Inferior parietal cortex (tissue), 1 donor: ENCODE data around the gene FAM47C.
"Not testable (repeated sequence)": the region's sequence is repeated elsewhere in the genome, so short reads cannot be mapped to it uniquely, and the experiment has no call there.

Experiments used
- DNase-seq: peaks from one replicate; pipeline ENCODE4 v3.0.0-alpha.2; 2016; ENCODE audit errors: extremely low spot score

The FAM47C gene

DNA sequence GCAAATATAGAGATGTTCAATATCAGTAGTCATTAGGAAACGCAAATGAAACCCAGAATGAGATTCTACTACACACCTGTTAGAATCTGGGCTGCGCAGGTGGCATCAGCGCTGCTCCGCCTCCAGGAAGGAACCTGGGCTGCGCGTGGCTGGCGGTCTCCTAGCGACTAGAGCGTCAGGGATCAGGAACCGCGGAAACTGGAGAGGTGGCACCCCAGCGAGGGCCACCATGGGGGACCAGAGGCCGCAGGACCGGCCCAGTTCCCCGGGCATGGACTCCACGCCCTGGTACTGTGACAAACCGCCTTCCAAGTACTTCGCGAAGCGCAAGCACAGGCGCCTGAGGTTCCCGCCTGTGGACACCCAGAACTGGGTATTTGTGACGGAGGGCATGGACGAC, at the start of gene FAM47C:
Gene FAM47C, plus strand, starts transcription at position 185 of the 400 bp plus-strand sequence. Its CDS starts 45 bp downstream, at position 230.
- not testable (repeated sequence) for DNase-seq

DNA sequence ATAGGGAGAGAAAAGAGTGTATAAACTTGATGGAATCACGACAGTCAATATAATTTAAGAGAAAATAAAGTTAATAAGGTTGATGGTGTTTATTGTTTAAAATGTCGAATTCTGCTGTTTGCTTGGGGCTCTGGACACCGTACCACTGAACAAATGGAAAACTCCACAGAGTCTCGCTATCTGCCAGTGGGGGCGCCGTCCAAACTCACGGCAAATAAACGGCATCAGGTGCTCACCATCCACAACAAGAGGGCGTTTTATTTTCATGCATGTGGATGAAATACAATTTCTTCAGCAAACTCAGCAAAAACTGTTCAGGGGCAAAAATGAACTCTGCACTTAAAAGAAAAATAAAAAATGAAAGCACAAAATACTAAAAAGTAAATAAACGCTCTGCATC, 46.6 kb upstream of the FAM47C start:
- no peak for DNase-seq

DNA sequence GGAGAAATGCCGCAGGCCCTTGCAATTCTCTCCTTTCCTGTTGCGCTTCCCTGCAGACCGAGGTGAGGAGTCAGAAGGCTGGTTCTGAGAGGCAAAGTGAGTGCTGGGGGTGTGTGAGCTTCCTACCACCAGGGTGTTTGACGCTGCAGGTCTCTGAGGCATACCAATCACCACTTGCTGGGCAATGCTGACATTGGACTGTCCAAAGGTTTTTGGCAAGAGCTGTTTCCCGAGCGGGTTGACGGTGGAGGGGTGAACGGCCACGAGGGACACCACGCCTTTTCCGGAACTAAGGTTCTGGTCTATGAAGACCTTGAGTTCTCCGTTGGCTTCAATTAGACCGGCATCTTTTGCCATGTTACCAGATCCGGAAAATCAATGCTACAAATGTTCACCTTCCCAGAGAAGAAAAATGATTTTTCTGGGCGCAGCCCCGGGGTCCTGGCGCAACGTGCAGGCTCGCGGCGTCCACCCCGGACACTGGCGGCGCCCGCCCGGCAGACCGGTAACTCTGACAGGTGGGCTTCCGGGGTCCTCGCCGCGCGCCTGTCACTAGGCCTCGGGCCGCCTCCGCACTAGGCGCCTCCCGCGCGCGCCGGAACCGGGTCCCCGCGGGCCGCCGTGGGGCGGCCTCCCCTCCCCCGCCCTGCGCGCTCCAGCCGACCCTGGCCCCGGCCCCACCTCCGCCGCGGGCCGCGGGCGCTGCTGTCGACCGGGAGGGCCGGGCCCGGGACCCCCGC, 44.9 kb upstream of the FAM47C start:
- DNase-seq: no peak

DNA sequence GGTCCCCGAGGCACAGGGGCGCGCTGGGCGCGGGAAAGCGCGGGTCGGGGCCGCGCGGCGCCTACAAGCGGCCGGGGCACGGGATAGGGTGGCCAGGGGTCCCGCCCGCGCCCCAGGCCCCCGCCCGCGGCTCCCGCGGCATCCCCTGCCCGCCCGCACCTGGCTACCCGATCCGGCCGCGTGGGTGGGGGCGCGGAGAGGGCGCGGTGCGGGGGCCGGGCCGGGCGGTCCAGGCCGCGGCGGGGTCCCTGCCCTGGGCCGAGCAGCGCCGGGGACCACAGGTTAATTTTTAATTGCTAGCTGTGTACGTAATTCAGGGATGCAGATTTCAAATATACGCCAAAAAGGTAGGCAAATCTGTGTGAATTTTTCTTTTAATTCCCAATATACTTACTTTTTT, 44.3 kb upstream of the FAM47C start:
- no peak for DNase-seq

DNA sequence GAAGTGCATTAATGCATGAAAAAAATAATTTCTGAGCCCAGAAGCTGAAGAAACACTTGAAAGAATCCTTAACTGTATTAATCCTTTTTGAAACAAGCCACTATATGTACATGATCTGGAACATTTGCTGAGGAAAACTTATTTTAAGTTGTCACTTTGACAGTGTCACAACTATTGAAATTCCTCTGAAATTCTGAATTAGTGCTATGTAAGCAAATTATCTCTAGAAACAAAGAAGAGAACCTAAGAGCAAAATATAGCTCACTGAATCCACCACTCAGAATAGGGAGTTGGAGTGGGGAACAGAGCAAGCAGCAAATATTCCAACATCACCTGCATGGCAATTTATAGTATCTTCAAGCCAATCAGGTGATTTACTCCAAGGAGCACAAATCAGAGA, 34.6 kb upstream of the FAM47C start:
- no peak for DNase-seq

DNA sequence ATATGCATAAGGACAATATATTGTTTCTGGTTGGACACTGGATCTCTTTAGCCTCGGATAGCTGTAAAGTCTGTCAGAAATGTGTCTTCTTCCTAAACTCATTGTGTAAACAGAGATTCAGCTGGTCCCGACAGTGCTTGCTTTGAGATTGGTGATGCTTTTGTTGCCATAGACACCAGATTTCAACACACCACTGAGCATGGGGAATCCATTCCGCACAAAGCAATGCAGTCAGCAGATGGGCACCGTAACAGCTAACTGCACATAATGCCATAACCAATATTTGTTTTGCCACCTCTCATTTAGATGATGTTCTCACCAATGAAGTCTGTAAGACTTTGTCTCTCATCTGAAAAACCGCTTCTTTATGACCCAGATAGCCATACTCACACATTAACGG, 33.3 kb upstream of the FAM47C start:
- DNase-seq: peak; percentile 3

DNA sequence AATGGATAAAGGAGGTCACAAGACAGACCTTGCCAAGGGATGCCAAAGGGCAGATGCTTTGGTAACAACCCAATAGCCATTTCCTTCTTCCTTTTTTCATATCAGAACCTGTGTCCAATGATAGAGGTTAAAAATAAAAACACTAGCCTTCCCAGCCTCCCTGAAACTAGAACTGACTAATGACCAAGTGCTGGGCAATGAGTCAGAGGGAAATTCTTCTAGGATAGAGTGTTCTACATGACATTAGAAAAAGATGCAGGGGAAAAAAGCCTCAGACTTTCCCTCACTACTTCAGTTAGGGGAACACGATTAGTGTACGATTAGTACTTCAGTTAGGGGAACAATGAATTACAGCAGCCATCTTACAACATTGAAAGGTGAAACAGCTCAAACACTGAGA, 29.3 kb upstream of the FAM47C start:
- DNase-seq: no peak

DNA sequence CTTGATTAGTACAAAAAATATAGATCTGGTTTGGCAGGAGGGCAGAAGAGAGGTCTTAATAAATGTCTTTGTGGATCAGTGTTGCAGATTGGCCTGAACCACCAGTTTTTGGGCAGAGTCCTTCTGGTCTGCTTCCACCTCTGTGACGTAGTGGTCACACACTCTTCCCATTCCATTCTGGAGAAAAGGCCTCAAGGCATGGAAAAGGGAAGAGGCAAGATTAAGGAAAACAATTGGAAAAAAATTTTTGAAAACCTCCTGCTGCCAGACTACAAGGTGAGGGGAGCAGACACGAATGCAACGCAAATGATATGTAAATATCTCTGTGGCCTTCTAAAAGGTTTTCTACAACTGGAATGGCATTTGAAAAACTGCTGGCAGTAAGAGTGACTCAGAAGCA, 24.3 kb upstream of the FAM47C start:
- DNase-seq: no peak

DNA sequence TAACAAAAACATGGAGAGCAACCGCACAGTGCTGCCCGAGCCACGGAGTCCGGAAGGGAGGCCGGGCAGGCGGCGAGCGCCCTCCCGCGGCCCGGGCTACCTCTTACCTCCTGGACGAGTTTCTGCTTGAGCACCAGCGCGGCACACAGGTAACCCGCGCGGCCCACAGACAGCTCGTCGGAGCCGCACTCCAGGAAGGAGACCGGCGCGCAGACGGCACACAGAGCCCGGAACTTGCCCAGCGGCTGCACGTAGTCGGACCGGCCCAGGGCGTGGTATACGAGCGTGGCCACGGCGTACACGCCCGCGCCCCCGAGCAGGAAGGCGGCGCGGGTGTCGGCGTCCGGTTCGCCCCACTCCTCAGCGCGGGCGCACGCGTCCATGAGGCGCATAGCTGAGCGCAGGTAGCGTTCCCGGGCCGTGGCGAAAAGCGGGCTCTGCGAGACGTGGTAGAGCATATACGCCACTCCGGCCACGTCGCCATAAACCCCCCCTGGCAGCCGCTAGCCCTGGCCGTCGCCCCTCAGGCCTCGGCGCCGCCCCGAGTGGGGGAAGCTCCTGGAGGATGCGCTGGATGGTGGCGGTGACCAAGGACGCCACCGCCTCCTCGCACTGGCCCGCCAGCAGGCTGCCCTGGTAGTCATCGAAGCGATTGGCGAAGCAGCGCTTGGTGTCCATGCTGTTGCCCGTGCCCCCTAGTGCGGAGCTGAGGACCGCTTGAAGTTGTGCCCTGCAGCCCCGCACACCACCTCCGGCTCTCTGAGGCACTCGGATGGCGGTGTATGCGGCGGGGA, 22.6 kb upstream of the FAM47C start:
- not testable (repeated sequence) for DNase-seq

DNA sequence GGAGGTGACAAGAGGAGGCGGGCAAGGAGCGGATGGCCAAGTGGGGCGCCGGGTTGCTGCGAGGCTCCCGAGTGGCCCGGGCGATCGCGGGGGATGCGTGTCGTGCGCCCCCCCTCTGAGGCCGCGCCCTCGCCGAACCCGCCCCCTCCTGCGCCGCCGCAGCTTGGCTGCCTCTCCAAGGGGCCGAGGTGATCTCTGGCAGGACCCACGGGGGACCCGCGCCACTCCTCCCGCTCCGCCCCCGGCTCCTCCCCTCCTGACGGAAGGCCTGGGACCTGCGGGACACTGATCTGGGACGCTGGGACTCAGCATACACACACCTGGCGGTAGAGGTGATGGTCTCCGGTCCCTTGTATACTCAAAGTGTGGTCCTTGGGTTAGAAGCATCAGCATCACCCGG, 21.9 kb upstream of the FAM47C start:
- no peak for DNase-seq

DNA sequence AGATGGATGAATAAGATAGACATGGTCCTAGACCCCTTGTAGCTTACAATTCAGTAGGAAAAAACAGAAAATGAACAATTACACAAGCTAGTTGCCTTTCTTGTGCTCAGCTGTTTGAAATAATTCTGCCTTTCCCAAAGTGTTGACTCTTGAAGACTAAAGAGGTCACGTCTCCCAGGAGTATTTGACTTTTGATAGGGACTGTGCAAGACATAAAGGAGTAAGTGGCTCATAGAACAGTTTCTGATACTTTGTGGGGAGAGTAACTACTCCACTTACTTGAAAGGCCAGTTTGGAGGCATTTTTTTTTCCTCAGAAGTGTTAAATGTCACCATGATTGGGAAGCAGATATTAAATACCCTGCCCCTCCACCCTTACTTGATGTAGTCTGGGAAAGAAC, 21.0 kb upstream of the FAM47C start:
- DNase-seq: not testable (repeated sequence)

DNA sequence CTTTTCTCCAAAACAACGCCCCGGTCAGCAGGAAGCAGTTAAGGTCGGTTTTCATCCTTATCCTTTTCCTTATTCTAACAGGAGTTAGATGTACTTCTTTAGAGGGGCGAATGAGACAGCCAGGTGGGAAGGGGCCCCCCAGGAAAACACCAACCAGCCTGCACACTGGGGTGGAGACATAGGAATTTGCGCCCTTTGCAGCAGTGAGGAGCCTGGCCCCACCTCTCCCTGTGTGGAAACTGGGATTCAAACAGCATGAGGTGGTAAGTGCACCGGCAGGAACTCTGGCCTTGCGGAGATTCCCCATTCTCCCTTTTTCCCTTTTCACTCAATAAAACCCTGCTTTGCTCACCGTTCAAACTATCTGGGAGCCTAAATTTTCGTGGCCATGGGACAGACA, 8.0 kb upstream of the FAM47C start:
- DNase-seq: no peak

DNA sequence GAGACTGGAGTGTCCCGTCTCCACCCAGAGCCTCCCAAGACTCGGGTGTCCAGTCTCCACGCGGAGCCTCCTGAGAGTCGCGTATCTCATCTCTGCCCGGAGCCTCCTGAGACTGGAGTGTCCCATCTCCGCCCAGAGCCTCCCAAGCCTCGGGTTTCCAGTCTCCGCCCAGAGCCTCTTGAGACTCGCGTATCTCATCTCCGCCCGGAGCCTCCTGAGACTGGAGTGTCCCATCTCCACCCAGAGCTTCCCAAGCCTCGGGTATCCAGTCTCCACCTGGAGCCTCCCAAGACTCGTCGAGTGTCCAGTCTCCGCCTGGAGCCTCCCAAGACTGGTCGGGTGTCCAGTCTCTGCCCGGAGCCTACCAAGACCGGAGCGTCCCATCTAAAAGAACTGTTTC, 2.3 kb downstream of the FAM47C start:
- DNase-seq: no peak

DNA sequence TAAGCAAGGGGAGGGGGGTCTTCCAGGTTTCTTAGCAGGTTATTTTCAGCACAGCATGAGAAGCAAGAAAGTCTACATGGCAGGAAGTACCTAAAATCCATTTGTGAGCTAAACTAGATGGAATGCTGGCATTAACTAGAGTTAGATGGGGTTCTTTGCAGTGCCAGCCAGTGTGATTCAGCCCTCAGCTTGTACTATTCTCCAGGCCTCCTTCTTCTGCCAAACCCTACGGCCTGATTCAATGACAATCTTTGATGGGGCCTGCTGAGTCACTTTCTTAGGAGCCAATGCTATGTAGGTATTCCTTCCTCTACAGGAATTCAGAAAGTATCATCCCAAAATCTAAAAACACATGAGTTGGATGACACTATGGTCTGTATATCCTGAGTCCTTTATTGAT, 26.1 kb downstream of the FAM47C start:
- not testable (repeated sequence) for DNase-seq

DNA sequence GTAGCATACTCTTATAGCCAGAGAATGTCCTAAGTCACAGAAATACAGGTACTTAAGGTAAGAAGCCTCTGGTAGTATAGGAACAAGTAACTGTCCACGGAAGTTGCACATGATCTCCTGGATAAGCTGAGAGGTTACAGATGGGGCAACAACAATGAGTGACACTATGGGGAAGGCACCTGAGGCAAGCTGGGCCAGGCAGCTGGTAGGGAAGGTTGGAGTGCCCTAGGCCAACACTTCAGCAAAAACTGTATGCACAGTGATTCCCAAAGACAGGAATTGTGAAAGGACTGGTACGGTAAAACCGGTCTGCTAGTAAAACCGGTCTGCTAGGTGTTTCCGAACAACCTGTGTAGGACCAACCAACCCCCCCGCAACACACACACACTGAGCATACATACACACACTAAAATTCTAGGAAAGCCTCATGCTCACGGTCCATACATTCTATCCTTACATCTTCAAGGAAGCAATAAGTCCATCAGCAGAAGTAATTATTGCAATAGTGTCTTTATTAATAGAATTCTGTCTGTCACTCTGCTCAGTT, 28.6 kb downstream of the FAM47C start:
- not testable (repeated sequence) for DNase-seq

DNA sequence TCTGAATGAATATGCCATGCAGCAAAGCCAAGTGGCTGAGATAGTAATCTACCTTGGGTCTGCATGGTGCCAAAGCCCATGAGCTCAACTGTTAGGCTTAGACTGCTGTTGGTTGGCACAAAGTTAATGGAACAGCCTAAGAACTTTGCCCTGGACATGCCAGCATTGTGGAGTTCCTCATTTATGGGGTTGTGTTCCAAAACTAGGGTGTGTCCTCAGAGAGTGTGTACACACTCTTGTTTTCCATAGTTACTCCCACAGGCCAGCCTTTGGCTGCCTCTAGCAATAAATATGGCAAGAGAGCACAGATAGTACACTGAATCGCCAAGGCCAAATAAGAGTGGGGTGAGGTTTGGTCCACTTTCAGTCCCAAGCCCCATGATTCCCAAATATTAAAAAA, 30.6 kb downstream of the FAM47C start:
- not testable (repeated sequence) for DNase-seq

DNA sequence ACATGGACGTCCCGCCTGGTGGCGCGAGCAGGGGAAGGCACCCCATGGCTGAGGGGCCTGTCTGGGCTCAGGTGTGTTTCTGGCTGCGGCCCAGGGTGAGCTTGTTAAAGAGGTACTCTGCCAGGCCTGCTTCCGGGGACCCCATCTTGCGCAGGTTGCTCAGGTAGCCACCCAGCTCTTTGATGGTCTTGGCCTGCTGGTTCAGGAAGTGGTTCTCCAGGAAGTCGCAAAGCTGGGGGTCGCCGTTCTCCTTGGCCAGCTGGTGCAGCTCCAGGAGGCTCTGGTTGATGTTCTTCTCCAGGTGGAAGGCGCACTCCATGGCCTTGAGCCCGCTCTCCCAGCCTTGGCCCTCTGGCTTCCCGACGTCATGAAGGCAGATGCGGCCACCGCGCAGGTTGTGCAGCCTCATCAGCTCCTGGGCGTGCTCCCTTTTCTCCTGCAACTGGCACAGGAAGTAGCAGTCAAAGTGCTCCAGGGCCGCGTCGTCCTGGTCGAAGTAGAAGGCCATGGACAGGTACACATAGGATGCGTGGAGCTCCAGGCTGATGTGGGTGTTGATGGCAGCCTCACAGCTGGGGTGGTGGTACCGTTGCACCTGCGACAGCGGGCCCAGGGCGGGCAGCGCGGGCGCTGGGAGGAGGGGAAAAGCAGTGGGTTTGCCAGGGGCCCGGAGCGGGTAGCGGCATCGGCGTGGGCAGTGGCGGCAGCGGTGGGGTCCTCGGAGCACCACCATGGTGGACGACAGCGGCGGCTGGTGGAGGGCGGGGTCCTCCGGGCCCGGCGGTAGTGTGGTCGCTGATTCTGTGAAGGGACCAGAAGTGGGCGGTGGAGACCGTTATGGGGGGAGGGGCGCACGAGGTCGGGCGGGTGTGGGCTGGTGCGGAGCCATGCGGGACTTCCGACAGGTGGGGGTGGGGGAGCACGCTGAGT, 35.1 kb downstream of the FAM47C start:
- not testable (repeated sequence) for DNase-seq

DNA sequence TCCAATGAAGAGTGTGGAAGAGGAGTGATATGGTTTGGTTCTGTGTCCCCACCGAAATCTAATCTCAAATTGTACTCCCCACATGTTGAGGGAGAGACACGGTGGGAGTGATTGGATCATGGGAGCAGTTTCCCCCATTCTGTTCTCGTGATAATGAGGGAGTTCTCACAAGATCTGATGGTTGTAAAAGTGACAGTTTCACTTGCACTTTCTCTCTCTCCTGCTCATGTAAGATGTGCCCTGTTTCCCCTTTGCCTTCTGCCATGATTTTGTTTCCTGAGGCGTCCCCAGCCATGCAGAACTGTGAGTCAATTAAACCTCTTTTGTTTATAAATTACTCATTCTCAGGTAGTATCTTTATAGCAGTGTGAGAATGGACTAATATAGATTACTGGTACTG, 39.6 kb downstream of the FAM47C start:
- DNase-seq: no peak

DNA sequence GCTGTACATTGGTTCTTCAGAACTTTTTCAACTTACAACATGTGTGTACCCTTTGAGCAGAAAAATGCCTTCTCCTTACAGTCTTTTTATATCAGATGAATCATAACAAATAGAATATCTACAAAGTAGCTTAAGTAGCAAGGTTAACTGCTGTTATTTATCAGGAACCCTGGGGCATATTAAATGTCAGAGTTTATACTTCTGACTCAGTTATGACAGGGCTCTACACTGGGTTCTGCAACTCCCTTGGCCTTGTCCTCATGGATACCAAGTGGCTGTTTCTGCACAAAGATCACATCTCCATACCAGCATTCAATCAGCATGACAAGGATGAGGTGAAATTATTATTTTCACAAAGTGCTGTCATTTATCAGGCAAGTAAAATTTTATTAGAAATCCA, 49.4 kb downstream of the FAM47C start:
- DNase-seq: not testable (repeated sequence)

DNA sequence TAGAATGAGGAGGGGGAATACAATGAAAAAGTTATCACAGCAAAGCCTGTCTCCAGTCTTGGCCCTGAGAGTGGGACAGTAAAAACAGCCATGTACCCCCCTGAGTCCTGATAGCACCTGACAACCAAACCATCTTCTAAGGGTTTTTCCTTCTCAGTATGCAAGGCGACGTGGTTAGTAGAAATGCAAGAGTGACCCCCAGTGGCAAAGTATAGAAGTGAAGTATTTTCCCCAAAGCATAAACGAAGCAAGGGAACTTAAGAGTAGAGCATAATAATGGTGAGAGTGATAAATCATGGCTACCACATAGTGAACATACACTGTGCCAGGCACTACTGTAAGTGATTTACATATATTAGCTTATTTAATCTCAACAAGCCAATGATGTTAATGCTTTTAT, 52.8 kb downstream of the FAM47C start:
- DNase-seq: peak; percentile 47
